NCI-H146 treated with DMSO at 0.1 percent for 48 hours (cell line): ENCODE data around the gene LPAR1.
"Not testable (repeated sequence)": the region's sequence is repeated elsewhere in the genome, so short reads cannot be mapped to it uniquely, and the experiment has no call there.

Source experiments
- DNase-seq: peaks from one replicate; lab custom pipeline; 2025; ENCODE audit not compliant: unreplicated experiment; lab: John Stamatoyannopoulos, UW

LPAR1 gene

GRCh38 chr9:110828264-110828663 lies 210.0 kb downstream of the LPAR1 start:
- no peak for DNase-seq

GRCh38 chr9:110826400-110826799 lies 211.9 kb downstream of the LPAR1 start:
- DNase-seq, result not testable (repeated sequence)

- DNase-seq, result no peak
These were observed 212.3 kb downstream of the LPAR1 start for GRCh38 chr9:110825950-110826349.

- DNase-seq, result not testable (repeated sequence)
These were observed 213.1 kb downstream of the LPAR1 start for GRCh38 chr9:110825129-110825528.
